Neural cell (in vitro differentiated cells): ENCODE results near the gene PFDN2. TPM values are rescaled to one million over a fixed set of nuclear protein-coding genes. Genes with fewer than 3 reads are reported as not detected.

Experiments used
- H2AFZ ChIP-seq: fragments of 200-600, 300-800 bp; sonication (generic), shearing (Covaris generic); 2 replicates; pipeline ENCODE4 v1.6.0; 2014; ENCODE audit warnings: low read depth, mild to moderate bottlenecking, antibody characterized with exemption, low read length, moderate library complexity
- H3F3A ChIP-seq: fragments of 200-600 bp; shearing (Covaris generic); 2 replicates; pipeline ENCODE4 v1.6.1; 2016; ENCODE audit warnings: mild to moderate bottlenecking, moderate library complexity, mixed read lengths, antibody characterized with exemption, low read length; ENCODE audit not compliant: insufficient read depth, poor library complexity, severe bottlenecking
- H3K27ac ChIP-seq: fragments of 200-600, 300-800 bp; sonication (generic), shearing (Covaris generic); 2 replicates; pipeline ENCODE4 v1.5.1; 2014; ENCODE audit warnings: mild to moderate bottlenecking, low read length, moderate library complexity
- H3K27me3 ChIP-seq: fragments of 300-800, 200-600 bp; sonication (generic), shearing (Covaris generic); 2 replicates; pipeline ENCODE4 v1.6.0; 2014; ENCODE audit warnings: mild to moderate bottlenecking, low read depth, low read length, moderate library complexity; ENCODE audit not compliant: insufficient read depth
- H3K36me3 ChIP-seq: fragments of 300-800, 200-600 bp; sonication (generic), shearing (Covaris generic); 2 replicates; pipeline ENCODE4 v1.5.1; 2014; ENCODE audit warnings: mild to moderate bottlenecking, antibody characterized with exemption, low read length, moderate library complexity; ENCODE audit not compliant: insufficient read depth
- H3K4me2 ChIP-seq: fragments of 300-800, 200-600 bp; sonication (generic), shearing (Covaris generic); 2 replicates; pipeline ENCODE4 v1.6.0; 2014; ENCODE audit warnings: mild to moderate bottlenecking, low read length
- H3K4me3 ChIP-seq: fragments of 300-800, 200-600 bp; sonication (generic), shearing (Covaris generic); 2 replicates; pipeline ENCODE4 v1.5.1; 2014; ENCODE audit warnings: mild to moderate bottlenecking, low read length, moderate library complexity
- H3K79me2 ChIP-seq: fragments of 200-600 bp; shearing (Covaris generic); replicated peaks from 2 replicates; pipeline ENCODE4 v1.6.0; 2014; ENCODE audit warnings: mild to moderate bottlenecking, low read length, moderate library complexity; ENCODE audit not compliant: insufficient read depth
- H3K9ac ChIP-seq: fragments of 300-800, 200-600 bp; sonication (generic), shearing (Covaris generic); 2 replicates; pipeline ENCODE4 v1.6.1; 2016; ENCODE audit warnings: mild to moderate bottlenecking, low read length, mixed read lengths
- H3K9me2 ChIP-seq: fragments of 200-600 bp; shearing (Covaris generic); 2 replicates; pipeline ENCODE4 v1.6.1; 2016; ENCODE audit warnings: mild to moderate bottlenecking, low read length, mixed read lengths; ENCODE audit not compliant: insufficient read depth
- H3K9me3 ChIP-seq: fragments of 200-600, 300-800 bp; sonication (generic), shearing (Covaris generic); 2 replicates; pipeline ENCODE4 v1.6.1; 2016; ENCODE audit warnings: mild to moderate bottlenecking, mixed run types, low read length, moderate library complexity, mixed read lengths
- H4K20me1 ChIP-seq: fragments of 200-600 bp; shearing (Covaris generic); 2 replicates; pipeline ENCODE4 v1.6.1; 2016; ENCODE audit warnings: mild to moderate bottlenecking, mixed run types; ENCODE audit not compliant: insufficient read depth
- EP300 ChIP-seq: fragments of 450-650 bp; conservative IDR thresholded peaks from 2 replicates; pipeline ENCODE4 v1.6.1; 2014; ENCODE audit warnings: antibody characterized with exemption, mild to moderate bottlenecking, moderate library complexity; ENCODE audit not compliant: poor library complexity, severe bottlenecking
- EZH2 ChIP-seq: fragments of 200-600, 300-800 bp; shearing (Covaris generic), sonication (generic); IDR thresholded peaks from 2 replicates; pipeline ENCODE4 v1.6.1; 2014; ENCODE audit warnings: antibody characterized with exemption, low read length, borderline replicate concordance, mild to moderate bottlenecking; ENCODE audit not compliant: insufficient read depth, poor library complexity, severe bottlenecking
- MXI1 ChIP-seq: fragments of 450-650 bp; conservative IDR thresholded peaks from 2 replicates; pipeline ENCODE4 v1.6.1; 2014; ENCODE audit warnings: antibody characterized with exemption, mild to moderate bottlenecking; ENCODE audit not compliant: poor library complexity, severe bottlenecking
- POLR2AphosphoS5 ChIP-seq: IDR thresholded peaks from 2 replicates; pipeline ENCODE4 v1.6.1; 2012
- RAD21 ChIP-seq: fragments of 450-650 bp; conservative IDR thresholded peaks from 2 replicates; pipeline ENCODE4 v1.6.1; 2014; ENCODE audit warnings: antibody characterized with exemption, mild to moderate bottlenecking, moderate library complexity
- REST ChIP-seq: IDR thresholded peaks from 2 replicates; pipeline ENCODE4 v1.6.1; 2012; ENCODE audit warnings: borderline replicate concordance
- SMC3 ChIP-seq: fragments of 450-650 bp; conservative IDR thresholded peaks from 2 replicates; pipeline ENCODE4 v1.6.1; 2014; ENCODE audit warnings: antibody characterized with exemption, mild to moderate bottlenecking, moderate library complexity; ENCODE audit not compliant: poor library complexity
- TAF1 ChIP-seq: IDR thresholded peaks from 2 replicates; pipeline ENCODE4 v1.6.1; 2012; ENCODE audit warnings: low read depth
- polyA plus RNA-seq: library from polyadenylated mRNA; depleted of rRNA; stranded (reverse); fragments of >200 nt; gene quantifications from 2 replicates; pipeline ENCODE4 v1.2.3, GENCODE V29; 2014
- TF ChIP-seq, protein P1 (sequence below): fragments of 450-650 bp; IDR thresholded peaks from 2 replicates; pipeline ENCODE4 v1.5.1; 2014; ENCODE audit warnings: antibody characterized with exemption, mild to moderate bottlenecking, moderate library complexity; ENCODE audit not compliant: poor library complexity, severe bottlenecking

PFDN2 gene
- polyA plus RNA-seq, 1 donor from 2014 or later, result 193 TPM

GRCh38 chr1:161153682-161154337 lies 36.0 kb upstream of the PFDN2 start, which contains the start of gene UFC1:
TSS of gene UFC1 (plus strand) at chr1:161153978. CDS start at chr1:161153998, 20 bp downstream.
- no peaks in the 10 kb centered on the region for H3K79me2 ChIP-seq
- peak; percentile 79 for TF ChIP-seq POLR2AphosphoS5
- TF ChIP-seq RAD21, result peak; percentile 14
- TF ChIP-seq EZH2, result no peak
- peak; percentile 91 for TF ChIP-seq TAF1
- peak; percentile 25 for TF ChIP-seq SMC3
- TF ChIP-seq, protein P1, sequence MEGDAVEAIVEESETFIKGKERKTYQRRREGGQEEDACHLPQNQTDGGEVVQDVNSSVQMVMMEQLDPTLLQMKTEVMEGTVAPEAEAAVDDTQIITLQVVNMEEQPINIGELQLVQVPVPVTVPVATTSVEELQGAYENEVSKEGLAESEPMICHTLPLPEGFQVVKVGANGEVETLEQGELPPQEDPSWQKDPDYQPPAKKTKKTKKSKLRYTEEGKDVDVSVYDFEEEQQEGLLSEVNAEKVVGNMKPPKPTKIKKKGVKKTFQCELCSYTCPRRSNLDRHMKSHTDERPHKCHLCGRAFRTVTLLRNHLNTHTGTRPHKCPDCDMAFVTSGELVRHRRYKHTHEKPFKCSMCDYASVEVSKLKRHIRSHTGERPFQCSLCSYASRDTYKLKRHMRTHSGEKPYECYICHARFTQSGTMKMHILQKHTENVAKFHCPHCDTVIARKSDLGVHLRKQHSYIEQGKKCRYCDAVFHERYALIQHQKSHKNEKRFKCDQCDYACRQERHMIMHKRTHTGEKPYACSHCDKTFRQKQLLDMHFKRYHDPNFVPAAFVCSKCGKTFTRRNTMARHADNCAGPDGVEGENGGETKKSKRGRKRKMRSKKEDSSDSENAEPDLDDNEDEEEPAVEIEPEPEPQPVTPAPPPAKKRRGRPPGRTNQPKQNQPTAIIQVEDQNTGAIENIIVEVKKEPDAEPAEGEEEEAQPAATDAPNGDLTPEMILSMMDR, result no peak
- TF ChIP-seq REST, result peak; percentile 68
- TF ChIP-seq MXI1, result peak; percentile 91
- TF ChIP-seq EP300, result no peak
- H3K9ac ChIP-seq, result peak within 1 kb of the TSS; percentile 89
- H3K4me3 ChIP-seq, result peak within 1 kb of the TSS; percentile 72
- peak within 1 kb of the TSS; percentile 52 for H2AFZ ChIP-seq
- H3K9me2 ChIP-seq, result no peaks in the 10 kb centered on the region
- H3K36me3 ChIP-seq, result no peaks in the 10 kb centered on the region
- H3K4me2 ChIP-seq, result peak within 1 kb of the TSS; percentile 71
- H3K27ac ChIP-seq, result peak within 1 kb of the TSS; percentile 91
- H3K9me3 ChIP-seq, result no peaks in the 10 kb centered on the region
- H3K27me3 ChIP-seq, result no peaks in the 10 kb centered on the region
- H3F3A ChIP-seq, result no peaks in the 10 kb centered on the region
- no peaks in the 10 kb centered on the region for H4K20me1 ChIP-seq

DNA sequence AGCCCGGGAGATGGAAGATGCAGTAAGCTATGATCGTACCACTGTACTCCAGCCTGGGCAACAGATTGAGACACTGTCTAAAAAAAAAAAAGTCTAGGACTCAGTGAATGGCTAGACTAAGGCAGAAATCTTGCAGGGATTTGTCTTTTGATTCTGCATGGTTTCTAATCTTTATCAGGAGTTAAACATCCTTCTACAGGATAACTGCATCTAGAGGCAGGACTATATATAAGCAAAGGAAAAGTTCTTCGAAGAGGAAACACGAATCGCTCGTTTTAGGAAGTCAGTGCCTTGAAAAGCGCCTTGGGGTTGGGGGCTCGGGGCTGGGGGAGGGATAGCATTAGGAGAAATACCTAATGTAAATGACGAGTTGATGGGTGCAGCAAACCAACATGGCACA lies 35.3 kb upstream of the PFDN2 start:
- no peaks in the 10 kb centered on the region for H3K9me2 ChIP-seq
- peak overlapping the region; percentile 91 for H3K27ac ChIP-seq
- H3K4me3 ChIP-seq, result peak overlapping the region; percentile 72
- no peaks in the 10 kb centered on the region for H3F3A ChIP-seq
- H3K79me2 ChIP-seq, result no peaks in the 10 kb centered on the region
- H3K9ac ChIP-seq, result peak overlapping the region; percentile 89
- peak overlapping the region; percentile 52 for H2AFZ ChIP-seq
- H3K4me2 ChIP-seq, result peak overlapping the region; percentile 60
- H3K27me3 ChIP-seq, result no peaks in the 10 kb centered on the region
- no peak for TF ChIP-seq TAF1
- TF ChIP-seq RAD21, result no peak
- TF ChIP-seq SMC3, result no peak
- no peak for TF ChIP-seq EZH2
- no peaks in the 10 kb centered on the region for H4K20me1 ChIP-seq
- no peaks in the 10 kb centered on the region for H3K36me3 ChIP-seq
- no peaks in the 10 kb centered on the region for H3K9me3 ChIP-seq
